ENCODE measurements around the gene MBP.

MBP gene

GRCh38 chr18:77161961-77162360, 29.4 kb upstream of the MBP start:
- TF ChIP-seq, protein P1, sequence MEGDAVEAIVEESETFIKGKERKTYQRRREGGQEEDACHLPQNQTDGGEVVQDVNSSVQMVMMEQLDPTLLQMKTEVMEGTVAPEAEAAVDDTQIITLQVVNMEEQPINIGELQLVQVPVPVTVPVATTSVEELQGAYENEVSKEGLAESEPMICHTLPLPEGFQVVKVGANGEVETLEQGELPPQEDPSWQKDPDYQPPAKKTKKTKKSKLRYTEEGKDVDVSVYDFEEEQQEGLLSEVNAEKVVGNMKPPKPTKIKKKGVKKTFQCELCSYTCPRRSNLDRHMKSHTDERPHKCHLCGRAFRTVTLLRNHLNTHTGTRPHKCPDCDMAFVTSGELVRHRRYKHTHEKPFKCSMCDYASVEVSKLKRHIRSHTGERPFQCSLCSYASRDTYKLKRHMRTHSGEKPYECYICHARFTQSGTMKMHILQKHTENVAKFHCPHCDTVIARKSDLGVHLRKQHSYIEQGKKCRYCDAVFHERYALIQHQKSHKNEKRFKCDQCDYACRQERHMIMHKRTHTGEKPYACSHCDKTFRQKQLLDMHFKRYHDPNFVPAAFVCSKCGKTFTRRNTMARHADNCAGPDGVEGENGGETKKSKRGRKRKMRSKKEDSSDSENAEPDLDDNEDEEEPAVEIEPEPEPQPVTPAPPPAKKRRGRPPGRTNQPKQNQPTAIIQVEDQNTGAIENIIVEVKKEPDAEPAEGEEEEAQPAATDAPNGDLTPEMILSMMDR (conservative IDR thresholded peaks at IDR 0.05), result no peak
- H3K27ac ChIP-seq, result no peak overlapping the region

DNA sequence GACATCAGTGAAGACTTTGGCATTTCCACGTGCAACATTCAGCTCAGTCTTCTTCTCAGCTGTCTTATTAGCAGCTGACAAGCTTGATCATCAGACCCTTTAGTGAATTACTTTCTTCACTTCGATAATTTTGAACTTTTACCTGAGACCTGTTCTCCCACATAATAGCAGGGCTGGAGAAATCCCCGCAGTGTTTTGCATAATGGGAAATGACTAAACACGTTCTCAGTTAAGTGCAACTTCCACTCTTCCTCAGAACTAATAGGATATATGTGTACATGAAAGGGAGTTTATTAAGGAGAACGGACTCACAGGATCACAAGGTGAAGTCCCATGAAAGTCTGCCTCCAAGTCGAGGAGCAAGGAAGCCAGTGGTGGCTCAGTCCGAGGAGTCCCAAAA, 28.8 kb upstream of the MBP start:
- TF ChIP-seq, protein P1 (conservative IDR thresholded peaks at IDR 0.05), result no peak
- H3K27ac ChIP-seq, result no peak overlapping the region

- TF ChIP-seq, protein P1 (conservative IDR thresholded peaks at IDR 0.05), result no peak
- H3K27ac ChIP-seq, result no peak overlapping the region
These were observed 27.9 kb upstream of the MBP start for GRCh38 chr18:77160515-77160914.

DNA sequence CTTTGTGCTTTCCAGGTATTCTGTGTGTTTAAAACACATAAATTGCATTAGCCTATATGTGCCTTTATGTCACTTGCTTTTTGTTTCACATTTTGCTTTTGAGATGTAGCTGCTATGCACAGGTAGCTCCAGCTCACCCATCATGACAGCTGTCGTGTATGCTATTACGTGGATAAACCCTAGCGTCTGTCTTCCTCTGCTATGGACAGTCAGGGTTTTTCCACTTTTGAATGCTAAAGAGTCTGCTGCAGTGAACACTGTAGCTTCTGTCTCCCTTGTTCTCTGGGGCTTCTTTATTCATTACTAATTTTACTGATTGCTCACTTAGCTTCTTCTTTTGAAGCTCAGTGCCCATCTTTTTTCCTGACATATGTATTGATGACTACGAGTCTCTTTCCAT, 24.7 kb upstream of the MBP start:
- TF ChIP-seq, protein P1 (conservative IDR thresholded peaks at IDR 0.05), result no peak
- H3K27ac ChIP-seq, result no peak overlapping the region

DNA sequence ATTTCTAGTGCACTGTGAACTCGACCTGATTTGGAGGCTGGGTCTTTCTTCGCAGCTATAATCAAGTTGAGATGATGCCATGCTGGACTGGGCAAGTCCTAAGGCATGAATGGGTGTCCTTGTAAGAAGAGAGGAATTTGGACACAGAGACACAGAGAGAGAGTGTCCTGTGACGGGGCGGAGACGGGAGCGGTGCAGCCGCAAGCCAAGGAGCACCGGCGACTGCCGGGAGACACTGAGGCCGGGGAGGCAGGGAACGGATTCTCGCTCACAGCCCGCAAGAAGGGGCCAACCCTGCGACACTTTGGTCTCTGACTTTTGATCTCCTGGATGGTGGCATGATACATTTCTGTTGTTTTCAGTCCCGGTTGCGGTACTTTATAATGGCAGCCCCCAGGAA, 22.4 kb upstream of the MBP start:
- no peak overlapping the region for H3K27ac ChIP-seq
- TF ChIP-seq, protein P1 (conservative IDR thresholded peaks at IDR 0.05), result no peak

- TF ChIP-seq, protein P1 (conservative IDR thresholded peaks at IDR 0.05), result no peak
- H3K27ac ChIP-seq, result no peak overlapping the region
These were observed 20.8 kb upstream of the MBP start for GRCh38 chr18:77153404-77153803.

GRCh38 chr18:77151772-77152520, 19.4 kb upstream of the MBP start:
- TF ChIP-seq, protein P1 (conservative IDR thresholded peaks at IDR 0.05), result no peak
- no peak overlapping the region for H3K27ac ChIP-seq
